HL-60/S4 treated with retinoic acid at 250 ng/mL for 4 days and 3 days (cell line): ENCODE results near the gene CTXND1.

Experiments used
- in situ Hi-C: fragments of 300-500 bp; cut with MboI; formaldehyde crosslinking; loops from 2 replicates; pipeline ENCODE4 v1.7.0; 2022; ENCODE audit warnings: low sequenced_read_pairs

The CTXND1 gene

GRCh38 chr15:80210611-80211573 lies 41.1 kb downstream of the CTXND1 start:
- in situ Hi-C loops, result no loop called here

- in situ Hi-C loops, result no loop called here
Observed at GRCh38 chr15:80208758-80209734, 43.0 kb downstream of the CTXND1 start.

GRCh38 chr15:80207887-80208286 lies 44.1 kb downstream of the CTXND1 start:
- in situ Hi-C loops, result no loop called here

- in situ Hi-C loops, result no loop called here
Observed at GRCh38 chr15:80204231-80204630, 47.8 kb downstream of the CTXND1 start.

GRCh38 chr15:80203361-80203885 lies 48.6 kb downstream of the CTXND1 start:
- in situ Hi-C loops, result no loop called here

- in situ Hi-C loops, result no loop called here
Observed at GRCh38 chr15:80202641-80203360, 49.2 kb downstream of the CTXND1 start.

GRCh38 chr15:80202016-80202315 lies 50.0 kb downstream of the CTXND1 start:
- in situ Hi-C loops, result no loop called here

GRCh38 chr15:80201256-80202015 lies 50.6 kb downstream of the CTXND1 start:
- in situ Hi-C loops, result no loop called here

GRCh38 chr15:80199869-80200268 lies 52.1 kb downstream of the CTXND1 start:
- in situ Hi-C loops, result no loop called here

GRCh38 chr15:80199366-80199765 lies 52.6 kb downstream of the CTXND1 start:
- in situ Hi-C loops, result no loop called here

- in situ Hi-C loops, result no loop called here
Observed at GRCh38 chr15:80194914-80195313, 57.1 kb downstream of the CTXND1 start.

- in situ Hi-C loops, result no loop called here
Observed at GRCh38 chr15:80194186-80194585, 57.8 kb downstream of the CTXND1 start.

GRCh38 chr15:80191897-80192595 lies 60.0 kb downstream of the CTXND1 start:
- in situ Hi-C loops, result no loop called here

- in situ Hi-C loops, result no loop called here
Observed at GRCh38 chr15:80191198-80191597, 60.8 kb downstream of the CTXND1 start.

GRCh38 chr15:80188251-80188650 lies 63.8 kb downstream of the CTXND1 start:
- in situ Hi-C loops, result no loop called here

- in situ Hi-C loops, result no loop called here
Observed at GRCh38 chr15:80186597-80186996, 65.4 kb downstream of the CTXND1 start.

GRCh38 chr15:80186066-80186465 lies 65.9 kb downstream of the CTXND1 start:
- in situ Hi-C loops, result no loop called here

GRCh38 chr15:80185152-80185551 lies 66.9 kb downstream of the CTXND1 start:
- in situ Hi-C loops, result no loop called here

GRCh38 chr15:80184554-80184953 lies 67.5 kb downstream of the CTXND1 start:
- in situ Hi-C loops, result no loop called here
